ENCODE results near the gene DNAH17. TPM values are rescaled to one million over a fixed set of nuclear protein-coding genes. Genes with fewer than 3 reads are reported as not detected.

DNAH17 gene
- total and polyA plus RNA-seq, 2 of the 13 experiments (the other 11 are each of a cell fraction or from before 2014, with no cell fraction given), result 0.86 to 1.6 TPM

DNA sequence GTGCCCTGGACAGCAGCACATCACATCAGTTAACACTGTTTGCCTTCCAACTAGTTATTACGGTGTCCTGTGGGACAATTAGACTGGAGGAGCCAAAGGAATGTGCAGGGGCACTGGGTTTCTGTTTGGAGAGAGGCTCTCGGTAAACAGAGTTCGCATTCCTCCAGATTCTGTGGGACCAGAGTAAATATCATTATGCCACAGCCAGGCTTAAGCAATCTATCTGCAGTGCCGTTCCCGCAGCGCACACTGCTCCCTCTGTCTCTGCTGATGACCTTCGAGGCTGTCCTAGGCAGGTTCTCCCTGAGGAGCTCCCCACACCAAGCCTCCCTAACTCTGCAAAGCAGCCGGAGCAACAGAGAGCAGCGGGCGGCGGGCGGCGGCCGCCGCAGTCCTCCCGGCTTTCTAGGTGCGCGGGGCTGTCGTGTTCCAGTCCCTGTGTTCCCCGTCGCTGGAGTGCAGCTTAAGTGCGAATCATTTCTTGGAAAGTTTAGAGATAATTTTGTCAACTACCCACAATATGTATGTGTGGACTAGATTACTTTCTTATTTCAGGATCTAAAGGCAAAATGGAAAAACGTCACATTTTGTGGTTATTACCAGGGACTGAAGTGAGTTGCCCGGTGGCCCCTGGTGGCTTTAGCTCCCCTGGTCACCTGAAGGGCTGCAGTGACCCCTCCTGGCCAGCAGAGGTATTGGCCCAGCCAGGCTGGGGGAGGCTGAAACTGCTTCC is 155.5 kb downstream of the DNAH17 start (continued):
- TF ChIP-seq, protein P1, sequence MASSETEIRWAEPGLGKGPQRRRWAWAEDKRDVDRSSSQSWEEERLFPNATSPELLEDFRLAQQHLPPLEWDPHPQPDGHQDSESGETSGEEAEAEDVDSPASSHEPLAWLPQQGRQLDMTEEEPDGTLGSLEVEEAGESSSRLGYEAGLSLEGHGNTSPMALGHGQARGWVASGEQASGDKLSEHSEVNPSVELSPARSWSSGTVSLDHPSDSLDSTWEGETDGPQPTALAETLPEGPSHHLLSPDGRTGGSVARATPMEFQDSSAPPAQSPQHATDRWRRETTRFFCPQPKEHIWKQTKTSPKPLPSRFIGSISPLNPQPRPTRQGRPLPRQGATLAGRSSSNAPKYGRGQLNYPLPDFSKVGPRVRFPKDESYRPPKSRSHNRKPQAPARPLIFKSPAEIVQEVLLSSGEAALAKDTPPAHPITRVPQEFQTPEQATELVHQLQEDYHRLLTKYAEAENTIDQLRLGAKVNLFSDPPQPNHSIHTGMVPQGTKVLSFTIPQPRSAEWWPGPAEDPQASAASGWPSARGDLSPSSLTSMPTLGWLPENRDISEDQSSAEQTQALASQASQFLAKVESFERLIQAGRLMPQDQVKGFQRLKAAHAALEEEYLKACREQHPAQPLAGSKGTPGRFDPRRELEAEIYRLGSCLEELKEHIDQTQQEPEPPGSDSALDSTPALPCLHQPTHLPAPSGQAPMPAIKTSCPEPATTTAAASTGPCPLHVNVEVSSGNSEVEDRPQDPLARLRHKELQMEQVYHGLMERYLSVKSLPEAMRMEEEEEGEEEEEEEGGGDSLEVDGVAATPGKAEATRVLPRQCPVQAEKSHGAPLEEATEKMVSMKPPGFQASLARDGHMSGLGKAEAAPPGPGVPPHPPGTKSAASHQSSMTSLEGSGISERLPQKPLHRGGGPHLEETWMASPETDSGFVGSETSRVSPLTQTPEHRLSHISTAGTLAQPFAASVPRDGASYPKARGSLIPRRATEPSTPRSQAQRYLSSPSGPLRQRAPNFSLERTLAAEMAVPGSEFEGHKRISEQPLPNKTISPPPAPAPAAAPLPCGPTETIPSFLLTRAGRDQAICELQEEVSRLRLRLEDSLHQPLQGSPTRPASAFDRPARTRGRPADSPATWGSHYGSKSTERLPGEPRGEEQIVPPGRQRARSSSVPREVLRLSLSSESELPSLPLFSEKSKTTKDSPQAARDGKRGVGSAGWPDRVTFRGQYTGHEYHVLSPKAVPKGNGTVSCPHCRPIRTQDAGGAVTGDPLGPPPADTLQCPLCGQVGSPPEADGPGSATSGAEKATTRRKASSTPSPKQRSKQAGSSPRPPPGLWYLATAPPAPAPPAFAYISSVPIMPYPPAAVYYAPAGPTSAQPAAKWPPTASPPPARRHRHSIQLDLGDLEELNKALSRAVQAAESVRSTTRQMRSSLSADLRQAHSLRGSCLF (CRISPR knock-in tag; IDR thresholded peaks at IDR 0.05; ENCODE audit: borderline replicate concordance), result no peak
- TF ChIP-seq, protein P2, sequence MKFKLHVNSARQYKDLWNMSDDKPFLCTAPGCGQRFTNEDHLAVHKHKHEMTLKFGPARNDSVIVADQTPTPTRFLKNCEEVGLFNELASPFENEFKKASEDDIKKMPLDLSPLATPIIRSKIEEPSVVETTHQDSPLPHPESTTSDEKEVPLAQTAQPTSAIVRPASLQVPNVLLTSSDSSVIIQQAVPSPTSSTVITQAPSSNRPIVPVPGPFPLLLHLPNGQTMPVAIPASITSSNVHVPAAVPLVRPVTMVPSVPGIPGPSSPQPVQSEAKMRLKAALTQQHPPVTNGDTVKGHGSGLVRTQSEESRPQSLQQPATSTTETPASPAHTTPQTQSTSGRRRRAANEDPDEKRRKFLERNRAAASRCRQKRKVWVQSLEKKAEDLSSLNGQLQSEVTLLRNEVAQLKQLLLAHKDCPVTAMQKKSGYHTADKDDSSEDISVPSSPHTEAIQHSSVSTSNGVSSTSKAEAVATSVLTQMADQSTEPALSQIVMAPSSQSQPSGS (CRISPR knock-in tag; IDR thresholded peaks at IDR 0.05), result peak; percentile 81
- TF ChIP-seq NFIB (CRISPR knock-in tag; IDR thresholded peaks at IDR 0.05; ENCODE audit: borderline replicate concordance), result no peak
- no peak for TF ChIP-seq SNAPC2 (CRISPR knock-in tag; IDR thresholded peaks at IDR 0.05)
- TF ChIP-seq SUZ12 (IDR thresholded peaks at IDR 0.05; ENCODE audit: low read depth, low read length), result 0 out of 2 replicates have a peak, but pooled peaks have one; percentile 7
- peak; percentile 87 for TF ChIP-seq ZFP1 (CRISPR knock-in tag; IDR thresholded peaks at IDR 0.05)
- TF ChIP-seq DMTF1 (CRISPR knock-in tag; IDR thresholded peaks at IDR 0.05), result no peak
- TF ChIP-seq NCOA5 (CRISPR knock-in tag; IDR thresholded peaks at IDR 0.05), result no peak
- peak; percentile 95 for TF ChIP-seq KDM4B (CRISPR knock-in tag; IDR thresholded peaks at IDR 0.05)
- no peak for TF ChIP-seq GPN1 (CRISPR knock-in tag; IDR thresholded peaks at IDR 0.05; ENCODE audit: borderline replicate concordance)
- 0 out of 2 replicates have a peak, but pooled peaks have one; percentile 18 for TF ChIP-seq TGIF2 (CRISPR knock-in tag; IDR thresholded peaks at IDR 0.05)
- TF ChIP-seq ZNF564 (CRISPR knock-in tag; IDR thresholded peaks at IDR 0.05), result peak; percentile 54; the same call in 1 of the 2 replicates
- TF ChIP-seq KDM5B (CRISPR knock-in tag; IDR thresholded peaks at IDR 0.05; ENCODE audit: borderline replicate concordance), result peak; percentile 94
- peak; percentile 39; the same call in 1 of the 2 replicates for TF ChIP-seq ZBTB20 (CRISPR knock-in tag; IDR thresholded peaks at IDR 0.05; ENCODE audit: borderline replicate concordance, low read depth)
- no peak; the same call in 1 of the 2 replicates for TF ChIP-seq TCF7L2 (IDR thresholded peaks at IDR 0.05; ENCODE audit: low read depth, low read length)
- no peak for TF ChIP-seq CERS6 (CRISPR knock-in tag; IDR thresholded peaks at IDR 0.05)
- TF ChIP-seq ZFP90 (CRISPR knock-in tag; IDR thresholded peaks at IDR 0.05; ENCODE audit: borderline replicate concordance), result no peak; the same call in 1 of the 2 replicates
- peak; percentile 98 for TF ChIP-seq RXRA (CRISPR knock-in tag; IDR thresholded peaks at IDR 0.05)
- 0 out of 2 replicates have a peak, but pooled peaks have one; percentile 42 for TF ChIP-seq HOXA9 (CRISPR knock-in tag; IDR thresholded peaks at IDR 0.05; ENCODE audit: borderline replicate concordance)
- peak; percentile 54; the same call in 1 of the 2 replicates for TF ChIP-seq SRF (IDR thresholded peaks at IDR 0.05; ENCODE audit: low read depth, low read length)

Data from HepG2 (cell line).